H7 (cell line): ENCODE measurements around the gene TCL1B. TPM values are rescaled to one million over a fixed set of nuclear protein-coding genes. Genes with fewer than 3 reads are reported as not detected.
A peak's percentile ranks its signal among the peaks of the same experiment; 100 is the strongest.

Source experiments
- DNase-seq: peaks from one replicate; pipeline ENCODE4 v3.0.0; 2012
- H3K27me3 ChIP-seq: 2 replicates; pipeline ENCODE4 v1.6.0; 2011; ENCODE audit warnings: mild to moderate bottlenecking, low read length; ENCODE audit not compliant: control insufficient read depth, insufficient read depth
- H3K36me3 ChIP-seq: replicated peaks from 2 replicates; pipeline ENCODE4 v1.5.1; 2011; ENCODE audit warnings: low read length; ENCODE audit not compliant: control insufficient read depth, insufficient read depth
- H3K4me3 ChIP-seq: 2 replicates; pipeline ENCODE4 v1.5.1; 2011; ENCODE audit warnings: low read depth, mild to moderate bottlenecking, control low read depth, low read length, moderate library complexity; ENCODE audit not compliant: insufficient read depth
- total RNA-seq: library from RNA; depleted of rRNA; stranded (reverse); fragments of >200 nt; shearing (Covaris generic); gene quantifications from 2 replicates; pipeline ENCODE4 v1.2.3, GENCODE V29; 2014; rRNA removed

The TCL1B gene, protein sequence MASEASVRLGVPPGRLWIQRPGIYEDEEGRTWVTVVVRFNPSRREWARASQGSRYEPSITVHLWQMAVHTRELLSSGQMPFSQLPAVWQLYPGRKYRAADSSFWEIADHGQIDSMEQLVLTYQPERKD
- total RNA-seq, result 14.0 and 18.5 TPM in 2 replicates

DNA sequence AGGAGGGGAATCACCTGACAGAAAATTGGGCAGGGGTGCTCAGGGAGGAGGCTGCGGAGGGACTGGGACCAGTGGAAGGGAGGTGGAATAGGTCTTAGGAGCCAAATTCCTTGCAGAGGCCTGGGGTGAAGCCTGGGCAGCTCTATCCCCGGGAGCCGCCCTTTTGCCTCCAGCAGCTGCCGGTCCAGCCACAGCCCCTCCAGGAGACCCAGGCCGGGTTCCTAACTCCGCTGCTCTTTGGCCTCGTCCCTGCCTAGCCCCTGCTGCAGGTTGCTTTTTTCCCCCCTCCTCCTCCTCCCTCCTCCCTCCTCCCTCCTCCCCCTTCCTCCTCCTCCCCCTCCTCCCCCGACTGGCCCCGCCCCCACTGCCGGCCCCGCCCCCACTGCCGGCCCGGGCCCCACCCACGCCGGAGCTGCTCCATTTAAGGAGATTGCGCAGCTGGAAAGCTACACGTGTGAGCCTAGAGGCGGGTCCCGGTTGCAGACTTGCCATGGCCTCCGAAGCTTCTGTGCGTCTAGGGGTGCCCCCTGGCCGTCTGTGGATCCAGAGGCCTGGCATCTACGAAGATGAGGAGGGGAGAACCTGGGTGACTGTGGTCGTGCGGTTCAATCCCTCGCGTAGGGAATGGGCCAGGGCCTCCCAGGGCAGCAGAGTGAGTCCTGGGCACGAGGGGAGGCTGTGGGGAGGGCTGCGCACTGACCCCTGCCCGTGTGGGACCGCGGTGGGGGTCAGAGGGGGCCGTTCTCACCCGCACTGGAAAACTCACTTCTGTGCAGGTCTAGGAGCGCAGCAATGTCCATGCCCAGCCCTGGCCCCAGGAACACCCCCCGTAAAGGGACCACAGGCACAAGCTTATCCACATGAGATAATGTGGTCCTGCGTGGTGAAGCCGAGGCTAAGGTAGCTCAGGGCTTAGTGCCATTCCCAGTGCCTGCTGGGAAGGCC is at the start of gene TCL1B:
TSS of gene TCL1B (plus strand) at position 449 of the 945 bp plus-strand sequence. CDS start at position 491, 42 bp downstream.
- H3K27me3 ChIP-seq, result peaks cover 2% of the 10 kb centered on the region

DNA sequence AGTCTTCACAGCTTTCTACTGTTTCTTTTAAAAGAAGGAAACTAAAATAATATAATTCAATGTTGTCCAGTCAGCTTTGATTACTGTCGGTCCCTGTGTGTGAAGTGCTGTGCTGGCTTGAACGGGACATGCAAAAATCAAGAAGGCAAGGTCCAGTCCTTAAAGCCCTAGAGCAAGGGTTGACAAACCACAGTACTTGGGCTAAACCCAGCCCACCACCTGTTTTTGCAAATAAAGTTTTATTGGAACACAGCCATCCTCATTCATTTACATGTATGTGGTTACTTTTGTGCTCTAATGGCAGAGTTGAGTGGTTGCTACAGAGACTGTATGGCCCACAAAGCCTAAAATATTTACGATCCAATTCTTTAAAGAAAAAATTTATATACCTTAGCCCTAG is 41.2 kb upstream of the TCL1B start:
- no peak overlapping the region for H3K4me3 ChIP-seq
- DNase-seq, result no peak
- no peaks in the 10 kb centered on the region; the same call in 1 of the 2 replicates for H3K27me3 ChIP-seq

More for the DNA sequence above, at the start of gene TCL1B:
- DNase-seq, result peak; percentile 89
- peak within 1 kb of the TSS; percentile 12; the same call in 1 of the 2 replicates for H3K4me3 ChIP-seq
- H3K36me3 ChIP-seq, result no peaks in the 10 kb centered on the region

DNA sequence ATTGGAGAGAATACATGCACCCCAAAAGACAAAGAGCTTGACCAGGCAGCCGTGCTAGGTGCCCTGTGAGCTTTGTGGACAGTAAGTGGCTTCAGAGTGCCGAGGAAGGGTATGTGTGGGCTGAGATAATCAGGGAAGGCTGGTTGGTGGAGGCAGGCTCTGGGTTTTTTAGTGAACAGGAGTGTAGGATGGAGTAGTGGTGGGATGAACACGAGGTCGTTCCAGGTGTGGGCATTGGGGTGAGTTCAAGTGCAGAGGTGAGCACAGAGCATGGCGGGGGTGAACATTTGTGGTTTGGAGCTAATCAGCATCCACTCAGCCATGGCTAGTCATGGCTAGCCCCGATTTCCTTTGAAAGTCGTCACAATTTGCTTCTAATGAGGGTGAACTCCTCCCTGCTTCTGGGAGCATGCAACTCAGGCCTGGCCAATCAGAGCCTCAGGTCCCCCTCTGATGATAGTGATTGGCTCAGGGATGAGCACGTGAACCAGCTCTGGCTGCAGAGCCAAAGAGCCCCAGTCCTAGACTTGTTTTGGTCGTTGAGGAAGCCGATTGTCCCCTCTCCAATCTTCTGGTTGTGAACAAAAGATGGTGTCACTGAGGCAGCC is 40.7 kb upstream of the TCL1B start:
- Histone ChIP-seq H3K4me3 (no peak overlapping the region), H3K36me3 (no peaks in the 10 kb centered on the region)

More for the DNA sequence above, 41.2 kb upstream of the TCL1B start:
- no peaks in the 10 kb centered on the region for H3K36me3 ChIP-seq

DNA sequence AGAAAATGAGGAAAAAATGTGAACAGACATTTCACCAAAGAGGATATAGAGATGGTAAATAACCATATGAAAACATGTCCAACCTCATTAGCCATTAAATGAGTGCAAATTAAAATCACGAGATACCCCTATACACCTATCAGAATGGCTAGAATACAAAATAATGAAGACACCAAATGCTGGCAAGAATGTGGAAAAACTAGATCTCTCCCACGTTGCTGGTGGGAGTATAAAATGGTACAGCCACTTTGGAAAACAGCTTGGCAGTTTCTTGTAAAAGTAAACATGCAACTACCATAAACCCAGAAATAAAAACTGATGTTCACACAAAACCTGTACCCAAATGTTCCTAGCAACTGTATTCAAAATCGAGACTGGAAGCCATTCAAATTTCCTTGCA is 38.3 kb upstream of the TCL1B start:
- no peak overlapping the region for H3K4me3 ChIP-seq
- DNase-seq, result no peak
- H3K27me3 ChIP-seq, result no peaks in the 10 kb centered on the region
- no peaks in the 10 kb centered on the region for H3K36me3 ChIP-seq

More for the DNA sequence above, 40.7 kb upstream of the TCL1B start:
- no peaks in the 10 kb centered on the region for H3K27me3 ChIP-seq
- DNase-seq, result no peak

DNA sequence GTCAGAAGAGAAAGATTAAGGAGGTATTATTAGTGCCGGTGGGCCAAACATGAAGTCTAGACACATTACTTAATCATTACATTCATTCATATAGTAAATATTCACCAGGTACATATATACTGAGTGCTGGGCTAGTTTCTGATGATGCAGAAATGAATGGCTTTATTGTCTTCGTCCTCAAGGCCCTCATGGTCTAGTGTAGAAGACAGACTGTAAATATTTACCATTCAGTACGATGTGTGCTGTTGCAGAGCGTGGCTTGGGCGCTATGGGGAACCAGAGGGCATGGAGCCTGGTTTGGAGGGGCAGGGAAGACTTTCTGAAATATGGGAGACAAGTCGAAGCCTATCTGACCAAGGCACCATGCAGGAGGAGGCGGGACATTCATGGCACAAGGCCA is 37.0 kb upstream of the TCL1B start:
- no peak overlapping the region for H3K4me3 ChIP-seq
- no peaks in the 10 kb centered on the region for H3K36me3 ChIP-seq
- H3K27me3 ChIP-seq, result no peaks in the 10 kb centered on the region
- DNase-seq, result no peak

DNA sequence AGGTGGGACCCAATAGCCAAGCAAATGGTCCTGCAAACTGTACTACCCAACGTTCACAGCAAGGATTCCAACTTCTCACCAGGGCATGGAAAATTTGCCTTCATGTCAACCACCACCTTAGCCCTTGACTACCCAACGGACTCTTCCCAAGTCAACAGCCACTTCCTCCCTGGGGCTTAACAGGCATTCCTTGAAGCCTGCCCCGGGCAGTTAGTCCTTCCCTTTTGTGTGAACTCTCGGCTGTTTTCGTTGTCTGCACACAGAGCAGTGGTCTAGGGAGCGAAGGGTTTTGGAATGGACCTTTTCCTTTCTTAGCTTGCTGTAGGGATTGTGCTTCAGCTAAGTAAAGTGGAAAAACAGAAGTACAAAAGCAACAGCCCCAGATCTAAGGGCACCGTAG is 35.2 kb upstream of the TCL1B start:
- Histone ChIP-seq H3K4me3 (no peak overlapping the region), H3K36me3 (no peaks in the 10 kb centered on the region), H3K27me3 (no peaks in the 10 kb centered on the region)
- no peak for DNase-seq

DNA sequence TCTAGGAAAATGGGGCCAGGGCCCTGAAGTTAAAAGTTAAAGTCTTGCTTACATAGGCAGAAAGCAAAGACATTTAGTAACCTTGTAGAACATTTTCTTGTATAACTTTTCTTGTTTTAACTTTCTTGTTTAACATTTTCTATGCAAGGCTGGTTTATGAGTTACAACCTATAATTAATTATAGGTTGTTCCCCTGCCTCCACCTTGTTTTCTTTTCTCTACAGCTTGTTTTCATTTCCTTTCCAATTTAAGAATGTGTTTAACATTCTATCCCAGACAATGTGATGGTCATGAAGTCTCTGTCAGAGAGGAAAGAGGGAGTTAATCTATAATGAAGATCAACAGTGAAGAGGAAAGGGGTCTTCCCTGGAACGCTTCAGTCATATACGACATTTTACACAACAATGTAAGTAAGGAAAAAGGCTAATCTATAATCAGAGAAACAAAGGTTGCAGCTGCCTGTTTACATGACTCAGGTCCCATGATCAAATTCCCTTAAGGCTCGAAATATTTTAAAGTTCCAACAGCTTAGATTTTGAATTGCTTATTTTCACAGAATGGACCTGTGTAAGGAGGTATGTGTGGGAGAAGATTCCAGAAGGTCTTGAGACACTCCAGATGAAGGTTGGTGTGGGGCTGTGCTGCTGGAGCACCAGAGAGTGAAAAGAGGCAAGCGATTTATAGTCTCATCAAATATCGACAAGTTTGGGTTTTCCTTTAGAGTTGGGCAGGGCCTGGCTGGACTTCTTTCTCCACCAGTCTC is 34.2 kb upstream of the TCL1B start:
- H3K27me3 ChIP-seq, result no peaks in the 10 kb centered on the region
- no peaks in the 10 kb centered on the region for H3K36me3 ChIP-seq
- no peak overlapping the region for H3K4me3 ChIP-seq
- DNase-seq, result no peak

DNA sequence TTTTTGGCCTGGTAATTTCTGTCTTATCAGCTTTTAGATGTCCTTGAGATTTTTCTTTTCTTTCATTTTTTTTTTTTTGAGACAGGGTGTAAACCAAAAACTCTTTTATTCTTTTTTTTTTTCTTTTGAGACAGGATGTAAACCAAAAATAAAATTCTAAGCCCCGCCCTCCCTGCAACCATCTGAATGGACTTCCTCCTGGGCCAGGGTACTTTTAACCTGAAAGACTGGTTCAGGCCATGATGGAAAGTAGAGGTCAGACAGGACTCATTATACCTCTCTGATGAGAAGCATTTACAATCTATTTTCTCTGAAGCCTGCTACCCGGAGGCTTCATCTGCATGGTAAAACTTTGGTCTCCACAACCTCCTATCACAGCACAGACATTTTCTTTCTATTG is 33.5 kb upstream of the TCL1B start:
- H3K27me3 ChIP-seq, result no peaks in the 10 kb centered on the region
- H3K36me3 ChIP-seq, result no peaks in the 10 kb centered on the region
- no peak for DNase-seq
- no peak overlapping the region for H3K4me3 ChIP-seq

DNA sequence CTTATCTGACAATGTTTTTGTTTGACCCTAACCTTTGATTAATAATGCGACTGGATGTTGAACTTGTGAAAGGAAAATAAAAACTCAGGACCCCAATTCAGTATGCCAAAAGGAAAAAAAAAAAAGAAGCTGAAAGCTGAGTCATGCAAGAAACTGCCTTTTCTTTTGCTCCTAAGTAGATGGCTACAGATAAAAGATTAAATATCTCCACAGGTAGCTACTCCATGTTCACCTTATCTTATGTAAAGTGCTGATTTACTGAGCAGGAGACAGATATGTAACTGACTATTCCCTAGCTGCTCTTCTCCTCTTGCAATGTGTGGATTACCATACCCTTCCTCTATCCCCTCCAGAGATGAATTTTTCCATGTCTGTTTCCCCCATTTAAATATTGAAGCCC is 30.8 kb upstream of the TCL1B start:
- Histone ChIP-seq H3K4me3 (no peak overlapping the region), H3K27me3 (no peaks in the 10 kb centered on the region; the same call in 1 of the 2 replicates), H3K36me3 (no peaks in the 10 kb centered on the region)
- no peak for DNase-seq

DNA sequence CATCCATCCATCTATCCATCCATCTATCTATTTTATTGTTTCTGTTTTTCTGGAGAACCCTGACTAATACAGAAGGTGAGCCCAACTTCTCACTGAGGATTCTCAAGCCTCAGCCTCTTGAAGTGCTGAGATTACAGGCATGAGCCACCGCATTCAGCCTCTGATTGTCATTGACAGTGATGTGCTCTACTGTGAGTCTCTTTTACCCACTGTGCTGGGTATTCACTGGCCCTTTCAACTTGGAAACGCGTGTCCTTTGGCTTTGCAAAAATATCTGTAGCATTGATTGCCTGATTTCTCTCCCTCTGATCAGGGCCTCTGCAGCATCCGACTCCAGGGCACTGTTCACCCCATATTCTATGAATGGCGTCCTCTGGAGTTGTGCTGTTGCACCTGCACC is 29.6 kb upstream of the TCL1B start:
- DNase-seq, result no peak
- H3K36me3 ChIP-seq, result no peaks in the 10 kb centered on the region
- no peaks in the 10 kb centered on the region; the same call in 1 of the 2 replicates for H3K27me3 ChIP-seq
- no peak overlapping the region for H3K4me3 ChIP-seq

DNA sequence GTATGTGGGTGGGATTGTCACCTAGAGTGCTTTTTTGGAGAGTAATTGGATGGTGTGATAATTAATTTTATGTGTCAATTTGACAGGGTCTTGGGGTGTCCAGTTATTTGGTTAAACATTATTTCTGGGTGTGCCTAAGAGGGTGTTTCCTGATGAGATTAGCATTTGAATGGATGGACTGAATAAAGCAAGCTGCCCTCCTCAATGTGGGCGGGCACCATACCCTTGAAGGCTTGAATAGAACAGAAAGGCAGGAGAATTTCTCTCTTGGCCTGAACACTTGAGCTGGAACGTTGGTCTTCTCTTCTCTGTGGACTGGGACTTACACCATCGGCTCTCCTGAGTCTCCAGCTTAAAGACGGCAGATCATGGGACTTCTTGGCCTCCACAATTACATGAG is 28.8 kb upstream of the TCL1B start:
- no peak overlapping the region for H3K4me3 ChIP-seq
- no peaks in the 10 kb centered on the region; the same call in 1 of the 2 replicates for H3K27me3 ChIP-seq
- no peaks in the 10 kb centered on the region for H3K36me3 ChIP-seq
- DNase-seq, result no peak

DNA sequence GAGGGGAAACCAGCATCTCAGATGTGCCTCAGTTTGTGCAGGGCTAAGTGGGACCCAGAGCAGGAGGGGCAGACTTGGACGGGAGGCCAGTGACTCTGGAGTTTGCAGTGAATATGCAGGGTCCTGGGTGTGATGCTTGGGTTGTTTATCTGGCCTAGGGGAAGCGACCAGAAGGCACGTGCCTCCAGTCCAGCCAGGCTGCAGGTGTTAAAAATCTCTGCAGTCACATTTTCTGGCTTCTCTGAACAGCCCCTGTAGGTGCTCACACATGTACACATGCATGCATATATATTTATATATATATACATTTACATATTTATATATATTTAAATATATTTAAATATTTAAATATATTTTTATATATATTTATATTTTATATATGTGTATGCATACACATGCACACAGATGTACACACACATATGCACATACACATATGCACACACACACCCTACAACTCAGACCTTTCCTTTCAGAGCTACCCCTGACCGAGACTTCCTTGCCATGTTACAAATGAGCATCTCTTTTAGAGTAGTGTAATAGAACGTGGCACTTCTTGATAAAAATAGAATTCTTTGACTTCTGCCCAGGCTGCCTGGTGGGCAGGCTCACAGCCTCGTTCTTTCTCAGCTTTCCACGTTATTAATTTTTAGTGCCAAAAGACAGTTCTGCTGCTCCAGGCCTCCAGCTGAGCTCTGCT is 26.8 kb upstream of the TCL1B start:
- H3K27me3 ChIP-seq, result no peaks in the 10 kb centered on the region; the same call in 1 of the 2 replicates
- H3K36me3 ChIP-seq, result no peaks in the 10 kb centered on the region
- DNase-seq, result no peak
- H3K4me3 ChIP-seq, result no peak overlapping the region

DNA sequence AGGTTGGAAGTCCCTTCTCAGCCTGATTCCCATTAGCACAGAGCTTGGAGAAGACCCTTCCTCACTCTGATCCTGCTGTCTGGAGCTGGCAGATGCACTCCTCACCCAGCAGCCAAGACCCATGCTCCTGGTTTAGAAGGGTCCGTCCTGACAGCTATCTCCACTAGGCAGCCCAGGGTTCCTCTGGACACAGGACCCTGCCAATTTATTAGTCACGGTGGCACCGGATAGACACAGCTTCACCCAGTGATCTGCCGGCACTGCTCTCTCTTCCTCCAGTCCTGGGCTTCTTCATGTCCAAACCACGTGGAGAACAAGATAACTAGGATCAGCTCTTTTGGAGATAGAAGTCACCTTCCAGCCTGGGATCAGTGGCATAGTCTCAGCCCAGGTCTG is 26.2 kb upstream of the TCL1B start:
- H3K27me3 ChIP-seq, result no peaks in the 10 kb centered on the region; the same call in 1 of the 2 replicates

More for the DNA sequence above, 26.2 kb upstream of the TCL1B start:
- Histone ChIP-seq H3K4me3 (no peak overlapping the region), H3K36me3 (no peaks in the 10 kb centered on the region)
- no peak for DNase-seq
